Activated gamma-delta T cell treated with Interleukin-2 at 50 U/mL for 16 hours (primary cell): ENCODE measurements around the gene SIPA1.
"Not testable (repeated sequence)": the region's sequence is repeated elsewhere in the genome, so short reads cannot be mapped to it uniquely, and the experiment has no call there.

Experiments used
- DNase-seq: peaks from one replicate; pipeline ENCODE4 v3.0.0-alpha.2; 2020

The SIPA1 gene

GRCh38 chr11:65644837-65645236 is 6.9 kb downstream of the SIPA1 start:
- DNase-seq: no peak

DNA sequence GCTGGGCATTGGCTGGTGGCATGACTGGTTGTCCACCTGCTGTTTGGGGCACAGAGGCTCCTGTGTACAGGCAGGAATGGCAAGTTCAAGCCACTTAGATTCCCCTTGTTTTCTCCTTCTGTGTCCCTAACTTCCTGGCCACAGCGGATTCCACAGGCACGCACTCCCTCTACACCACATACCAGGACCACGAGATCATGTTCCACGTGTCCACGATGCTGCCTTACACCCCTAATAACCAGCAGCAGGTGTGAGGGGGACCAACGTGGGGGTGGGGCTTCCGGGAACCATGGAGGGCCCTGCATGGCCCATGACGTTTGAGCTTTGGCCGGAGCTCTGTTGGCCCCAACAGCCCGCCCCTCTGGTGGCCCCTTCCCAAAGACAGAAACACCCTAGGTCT is 7.8 kb downstream of the SIPA1 start:
- no peak for DNase-seq

GRCh38 chr11:65646288-65646957 is 8.5 kb downstream of the SIPA1 start:
- DNase-seq: no peak

DNA sequence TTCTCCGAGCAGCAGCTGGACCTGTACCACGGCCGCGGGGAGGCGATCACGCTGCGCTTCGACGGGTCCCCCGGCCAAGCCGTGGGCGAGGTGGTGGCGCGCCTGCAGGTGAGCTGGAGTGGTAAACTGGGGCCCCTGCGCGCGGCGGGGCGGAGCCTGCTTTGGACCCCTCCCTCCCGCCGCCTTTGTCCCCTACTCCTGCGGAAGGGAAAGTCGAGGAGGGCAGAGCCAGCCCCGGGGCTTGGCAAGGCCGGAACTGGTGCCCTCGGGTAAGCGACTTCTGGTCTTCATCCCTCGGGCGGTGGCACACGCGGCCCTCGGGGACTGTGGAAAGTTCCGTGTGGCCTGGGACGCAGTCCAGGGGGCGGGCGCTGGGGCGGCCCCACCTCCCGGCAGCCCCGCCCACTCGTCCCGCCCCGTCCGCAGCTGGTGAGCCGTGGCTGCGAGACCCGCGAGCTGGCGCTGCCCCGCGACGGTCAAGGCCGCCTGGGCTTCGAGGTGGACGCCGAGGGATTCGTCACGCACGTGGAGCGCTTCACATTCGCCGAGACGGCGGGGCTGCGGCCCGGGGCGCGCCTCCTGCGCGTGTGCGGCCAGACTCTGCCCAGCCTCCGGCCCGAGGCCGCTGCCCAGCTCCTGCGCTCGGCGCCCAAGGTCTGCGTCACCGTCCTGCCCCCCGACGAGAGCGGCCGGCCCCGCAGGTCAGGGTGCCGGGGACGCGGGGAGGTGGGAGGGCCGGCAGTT is 9.2 kb downstream of the SIPA1 start:
- DNase-seq: no peak

GRCh38 chr11:65648997-65649493 is 11.1 kb downstream of the SIPA1 start:
- no peak for DNase-seq

- DNase-seq: no peak
Measured at GRCh38 chr11:65649656-65650546, 12.0 kb downstream of the SIPA1 start.

- no peak for DNase-seq
Measured at GRCh38 chr11:65650547-65651338, 12.8 kb downstream of the SIPA1 start.

GRCh38 chr11:65651339-65651588 is 13.4 kb downstream of the SIPA1 start:
- DNase-seq: no peak

GRCh38 chr11:65651589-65652510 is 13.9 kb downstream of the SIPA1 start:
- DNase-seq: peak; percentile 13

DNA sequence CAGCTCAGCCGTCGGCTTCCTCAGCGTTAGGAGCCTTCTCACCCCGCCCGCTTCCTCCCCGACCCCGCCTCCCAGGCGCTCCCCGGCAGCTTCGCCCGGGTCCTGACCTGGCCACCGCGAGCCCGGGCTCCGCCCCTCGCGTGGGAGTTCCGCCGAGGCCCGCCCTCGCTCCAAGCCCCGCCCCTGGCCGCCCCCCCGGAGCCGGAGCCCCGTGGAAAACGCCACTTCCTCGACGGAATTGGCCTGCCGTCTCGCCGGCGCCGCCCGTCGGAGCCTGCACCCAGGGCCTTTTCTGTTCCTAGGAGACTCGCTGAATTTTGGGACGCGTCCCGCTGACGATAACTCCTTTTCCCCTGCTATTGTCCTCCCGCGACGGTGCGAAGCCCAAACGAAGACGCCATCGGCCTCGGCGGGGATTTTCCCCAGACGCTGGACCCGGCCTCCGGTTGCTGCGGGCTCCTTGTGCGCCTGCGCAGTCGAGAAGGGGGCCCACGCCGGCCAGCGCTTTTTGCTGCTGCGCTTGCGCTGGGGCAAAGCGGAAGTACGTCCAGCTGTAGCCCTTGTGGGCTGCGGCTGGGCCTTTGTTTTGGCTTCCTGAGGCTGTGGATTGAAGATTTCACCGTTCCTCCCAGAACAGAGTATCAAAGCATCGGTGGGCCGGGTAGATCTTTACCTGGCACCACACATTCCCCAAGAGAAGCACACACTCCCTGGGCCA is 14.8 kb downstream of the SIPA1 start:
- peak; percentile 98 for DNase-seq

DNA sequence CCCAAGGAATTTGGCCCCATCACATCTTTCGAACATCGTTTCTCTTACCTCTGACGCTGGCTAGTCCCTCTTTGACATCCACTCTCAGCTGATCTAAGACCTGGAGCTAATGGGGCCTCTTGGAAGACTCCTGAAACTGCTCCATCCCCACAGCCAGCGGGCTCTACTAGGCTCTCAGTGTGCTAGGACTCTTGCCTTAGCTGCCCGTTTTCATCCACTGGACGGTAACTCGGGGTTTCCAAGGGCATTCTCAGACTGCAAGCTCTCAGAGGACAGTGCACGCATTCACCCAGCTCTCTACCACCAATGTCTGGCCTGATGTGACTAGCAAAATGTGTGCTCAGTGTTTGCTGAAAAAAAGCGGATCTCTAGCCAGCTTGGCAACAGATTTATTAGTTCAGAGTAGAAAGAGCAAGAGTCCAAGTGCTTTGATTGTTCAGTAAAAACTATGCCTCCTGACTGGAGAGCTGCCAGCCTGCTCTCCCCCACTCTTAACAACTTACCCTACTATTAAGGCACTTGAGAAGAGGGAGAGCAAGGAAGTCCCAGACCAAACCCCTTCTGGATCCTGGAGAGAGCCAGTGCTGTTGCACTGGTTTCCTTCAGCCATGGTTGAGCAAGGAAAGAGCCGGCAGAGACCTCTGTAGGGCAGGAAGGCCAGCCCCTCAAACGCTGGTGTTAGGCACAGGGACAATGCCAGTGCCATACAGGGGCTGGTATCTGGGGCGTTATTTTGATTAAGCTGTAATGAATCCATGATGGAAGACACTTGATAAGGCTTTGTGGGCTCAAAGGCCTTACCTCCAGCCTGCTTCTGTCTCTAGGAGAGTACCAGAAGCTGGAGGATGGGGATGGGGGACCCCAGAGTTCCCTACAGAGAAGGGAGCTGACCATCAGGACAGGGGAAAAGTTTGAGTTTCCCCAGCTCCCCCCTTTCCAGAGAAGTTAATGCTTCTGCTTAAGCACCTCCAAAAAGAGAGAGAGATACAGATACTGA is 15.6 kb downstream of the SIPA1 start:
- DNase-seq: peak; percentile 3

DNA sequence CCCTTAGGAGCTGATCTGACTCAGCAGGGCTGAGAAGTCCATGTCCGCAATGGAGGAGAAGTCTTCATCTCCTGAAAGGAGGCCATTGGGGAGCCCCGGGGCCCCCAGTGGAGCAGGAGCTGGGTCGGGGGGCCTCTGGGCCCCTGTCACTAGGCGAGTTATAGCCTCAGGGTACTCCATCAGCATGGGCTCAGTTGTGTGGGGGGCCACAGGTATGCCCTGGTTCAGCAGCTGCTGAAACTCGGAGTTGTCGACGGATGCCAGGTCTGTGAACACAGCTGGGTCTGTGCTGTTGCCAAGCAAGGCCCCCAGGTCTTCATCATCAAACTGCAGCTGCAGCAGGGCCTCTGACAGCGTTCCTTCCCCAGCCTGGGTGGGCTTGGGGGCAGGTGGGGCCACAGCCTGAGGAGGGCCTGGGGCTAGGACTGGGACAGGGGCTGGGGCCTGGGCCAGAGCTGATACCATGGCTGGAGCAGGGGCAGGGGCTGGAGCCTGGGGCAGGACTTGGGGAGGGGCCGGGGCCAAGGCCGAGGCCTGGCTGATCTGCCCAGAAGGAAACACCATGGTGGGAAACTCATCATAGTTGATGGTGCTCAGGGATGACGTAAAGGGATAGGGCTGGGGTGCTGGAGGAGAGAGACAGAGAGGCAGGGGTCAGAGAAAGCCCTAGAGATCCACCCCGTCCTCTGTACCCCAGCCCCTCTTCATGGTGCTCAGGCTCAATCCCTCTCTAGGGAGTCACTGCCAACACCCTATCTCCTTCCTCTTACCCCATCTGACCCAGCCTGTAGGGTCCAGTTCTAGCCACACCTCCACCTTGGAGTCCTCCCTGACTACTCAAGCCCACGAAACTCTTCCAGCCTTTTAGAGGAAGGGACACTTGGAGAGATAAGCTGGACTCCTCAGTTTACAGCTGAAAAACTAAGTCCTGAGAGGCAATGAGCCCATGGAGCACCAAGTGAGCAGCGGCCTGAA is 16.8 kb downstream of the SIPA1 start:
- DNase-seq: no peak

DNA sequence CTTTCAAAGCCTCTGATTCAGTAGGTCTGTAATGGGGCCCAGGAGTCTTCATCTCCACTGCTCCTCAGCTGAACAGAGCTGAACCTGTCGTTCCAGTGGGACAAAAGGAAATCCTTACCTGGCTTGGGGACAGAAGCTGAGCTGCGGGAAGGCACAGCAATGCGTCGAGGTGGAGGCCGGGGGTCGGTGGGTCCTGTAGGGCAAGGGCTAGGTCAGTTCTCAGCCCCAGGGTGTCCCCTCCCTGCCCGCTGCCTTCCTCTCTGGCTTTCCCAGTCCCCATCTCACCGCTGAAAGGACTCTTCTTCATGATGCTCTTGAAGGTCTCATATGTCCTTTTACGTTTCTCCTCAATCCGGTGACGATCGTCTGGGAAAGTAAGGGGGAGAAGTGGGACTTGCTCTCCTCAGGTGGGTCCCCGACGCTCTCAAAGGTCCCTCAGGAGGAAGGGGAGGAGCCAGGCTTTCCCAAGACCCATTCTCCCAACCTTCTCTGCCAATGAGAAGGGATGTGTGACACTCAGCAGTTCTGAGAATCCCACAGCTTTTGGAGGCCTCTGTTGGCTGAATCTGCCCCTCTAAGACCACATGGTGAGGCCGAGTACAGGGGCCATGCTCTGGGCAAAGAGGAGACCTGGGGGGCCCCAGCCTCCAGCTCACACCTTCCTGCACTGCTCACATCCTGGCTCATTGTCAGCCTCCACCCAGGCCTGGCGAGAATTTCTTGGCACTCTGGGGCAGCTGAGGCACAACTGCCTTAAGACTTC is 17.9 kb downstream of the SIPA1 start:
- no peak for DNase-seq

- DNase-seq: no peak
Measured at GRCh38 chr11:65657426-65657825, 19.5 kb downstream of the SIPA1 start.

GRCh38 chr11:65658174-65659021 is 20.5 kb downstream of the SIPA1 start:
- no peak for DNase-seq

GRCh38 chr11:65660038-65660437 is 22.1 kb downstream of the SIPA1 start:
- DNase-seq: no peak

GRCh38 chr11:65660908-65661307 is 23.0 kb downstream of the SIPA1 start:
- DNase-seq: not testable (repeated sequence)
